Body of pancreas (tissue), 4 donors: ENCODE data around the gene GCDH. TPM values are rescaled to one million over a fixed set of nuclear protein-coding genes. Genes with fewer than 3 reads are reported as not detected.

Experiments
- ATAC-seq: fragments of 150-250 bp; one replicate; pipeline ENCODE4 v1.9.1; 2016
- DNase-seq, 4 donors: peaks; one replicate each; pipeline ENCODE4 v3.0.0-alpha.2; 2019
- H3K27ac ChIP-seq, 4 donors: fragments of 200-600 bp; sonication (generic); 1 replicate in 3 of 4; 2 replicates in 1 of 4; pipeline versions ENCODE4 v1.5.1 to v1.6.1; 2016 to 2019; ENCODE audit warnings: mild to moderate bottlenecking in 1 of 4, mixed read lengths in 1 of 4, moderate library complexity in 1 of 4
- H3K27me3 ChIP-seq, 2 donors: fragments of 200-600 bp; sonication (generic); one replicate each; pipeline ENCODE4 v1.6.0; 2016; ENCODE audit warnings: mild to moderate bottlenecking in 1 of 2
- H3K36me3 ChIP-seq, 2 donors: fragments of 200-600 bp; sonication (generic); replicated peaks in 1 of 2; 2 replicates each; pipeline ENCODE4 v1.5.1; 2016; ENCODE audit warnings: low read depth in 2 of 2; ENCODE audit not compliant: insufficient read depth in 1 of 2
- H3K4me1 ChIP-seq: fragments of 200-600 bp; sonication (generic); one replicate; pipeline ENCODE4 v1.6.0; 2016
- H3K4me3 ChIP-seq, 2 donors: fragments of 200-600 bp; sonication (generic); 1 replicate in 1 of 2; 2 replicates in 1 of 2; pipeline ENCODE4 v1.5.1; 2016 to 2019
- H3K9me3 ChIP-seq, 3 donors: fragments of 200-600 bp; sonication (generic); 1 replicate in 2 of 3; 2 replicates in 1 of 3; pipeline ENCODE4 v1.5.1; 2016
- POLR2A ChIP-seq, 3 donors: fragments of 450-650 bp; IDR thresholded peaks; one replicate each; pipeline ENCODE4 v1.6.1; 2016; ENCODE audit warnings: antibody characterized with exemption in 3 of 3, mild to moderate bottlenecking in 2 of 3
- WGBS, 2 donors: methylation state at CpG; one replicate each; pipeline ENCODE4 v1.1.5; 2017; 5-methylcytosine and 5-hydroxymethylcytosine counted together
- intact Hi-C: fragments of 100-400 bp; cut with DNase I; formaldehyde crosslinking; loops from one replicate; pipeline ENCODE4 v1.15.1; 2023
- total RNA-seq, 2 donors: library from RNA; depleted of rRNA; stranded (reverse); fragments of >200 nt; gene quantifications; one replicate each; pipeline ENCODE4 v1.1.0, GENCODE V29; 2016
- TF ChIP-seq, protein P1 (sequence below), 7 experiments: fragments of 450-650 bp in 4 of 7; fragments of 200-600 bp in 3 of 7; sonication (generic) in 3 of 7; IDR thresholded peaks; one replicate each; pipeline ENCODE4 v1.5.1; 2016 to 2019; ENCODE audit warnings: antibody characterized with exemption in 7 of 7

GCDH gene
- total RNA-seq, 2 donors from 2014 or later: 17.4 to 57.7 TPM

DNA sequence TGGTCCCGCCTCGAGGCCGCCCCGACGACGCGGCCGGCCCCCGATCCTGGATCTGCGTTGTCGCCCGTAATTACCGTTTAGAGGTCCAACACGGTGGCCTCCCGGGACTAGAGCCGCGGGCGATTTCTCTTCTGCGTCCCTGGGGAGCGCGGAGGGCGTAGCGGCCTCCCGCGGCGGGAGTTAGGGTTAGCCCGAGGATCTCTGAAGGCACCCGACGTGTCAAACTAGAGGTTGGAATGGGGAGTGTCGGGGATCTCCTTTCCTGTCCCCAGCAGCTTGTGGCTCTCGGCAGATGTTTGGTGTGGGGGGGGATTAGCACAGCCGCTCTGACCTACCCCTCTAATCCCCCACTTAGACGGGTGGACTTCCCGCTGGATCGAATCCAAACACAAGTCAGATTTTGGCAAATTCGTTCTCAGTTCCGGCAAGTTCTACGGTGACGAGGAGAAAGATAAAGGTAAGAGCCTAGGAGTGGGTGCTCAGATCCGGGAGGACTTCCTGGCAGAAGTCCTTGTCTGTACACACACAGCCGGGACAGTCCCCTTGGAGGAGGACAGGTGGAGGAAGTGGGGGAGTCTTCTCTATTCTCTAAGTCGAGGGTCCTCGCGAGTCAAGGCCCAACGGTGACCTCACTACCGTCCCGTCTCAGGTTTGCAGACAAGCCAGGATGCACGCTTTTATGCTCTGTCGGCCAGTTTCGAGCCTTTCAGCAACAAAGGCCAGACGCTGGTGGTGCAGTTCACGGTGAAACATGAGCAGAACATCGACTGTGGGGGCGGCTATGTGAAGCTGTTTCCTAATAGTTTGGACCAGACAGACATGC is 48.0 kb downstream of the GCDH start:
- Histone ChIP-seq H3K36me3 (peaks cover 8 to 12% of the 10 kb centered on the region in 2 donors), H3K4me3 (peak overlapping the region; percentile 84 to 99), H3K27me3 (no peaks in the 10 kb centered on the region), H3K4me1 (peaks cover 59% of the 10 kb centered on the region), H3K27ac (peak overlapping the region; percentile 79 to 95 (median 88)), H3K9me3 (no peaks in the 10 kb centered on the region)
- ATAC-seq (peak; percentile 22), DNase-seq (peak; percentile 35 to 52 (median 46))
- intact Hi-C loops: no loop called here
- no peak for TF ChIP-seq POLR2A (IDR thresholded peaks at IDR 0.05)
- TF ChIP-seq, protein P1, sequence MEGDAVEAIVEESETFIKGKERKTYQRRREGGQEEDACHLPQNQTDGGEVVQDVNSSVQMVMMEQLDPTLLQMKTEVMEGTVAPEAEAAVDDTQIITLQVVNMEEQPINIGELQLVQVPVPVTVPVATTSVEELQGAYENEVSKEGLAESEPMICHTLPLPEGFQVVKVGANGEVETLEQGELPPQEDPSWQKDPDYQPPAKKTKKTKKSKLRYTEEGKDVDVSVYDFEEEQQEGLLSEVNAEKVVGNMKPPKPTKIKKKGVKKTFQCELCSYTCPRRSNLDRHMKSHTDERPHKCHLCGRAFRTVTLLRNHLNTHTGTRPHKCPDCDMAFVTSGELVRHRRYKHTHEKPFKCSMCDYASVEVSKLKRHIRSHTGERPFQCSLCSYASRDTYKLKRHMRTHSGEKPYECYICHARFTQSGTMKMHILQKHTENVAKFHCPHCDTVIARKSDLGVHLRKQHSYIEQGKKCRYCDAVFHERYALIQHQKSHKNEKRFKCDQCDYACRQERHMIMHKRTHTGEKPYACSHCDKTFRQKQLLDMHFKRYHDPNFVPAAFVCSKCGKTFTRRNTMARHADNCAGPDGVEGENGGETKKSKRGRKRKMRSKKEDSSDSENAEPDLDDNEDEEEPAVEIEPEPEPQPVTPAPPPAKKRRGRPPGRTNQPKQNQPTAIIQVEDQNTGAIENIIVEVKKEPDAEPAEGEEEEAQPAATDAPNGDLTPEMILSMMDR (IDR thresholded peaks at IDR 0.05): peak in 4 of 7 experiments; percentile 18 to 48 (median 37)
- 0 to 1% methylated on average over 29 to 53 of the region's 54 CpGs for WGBS, 2 donors

DNA sequence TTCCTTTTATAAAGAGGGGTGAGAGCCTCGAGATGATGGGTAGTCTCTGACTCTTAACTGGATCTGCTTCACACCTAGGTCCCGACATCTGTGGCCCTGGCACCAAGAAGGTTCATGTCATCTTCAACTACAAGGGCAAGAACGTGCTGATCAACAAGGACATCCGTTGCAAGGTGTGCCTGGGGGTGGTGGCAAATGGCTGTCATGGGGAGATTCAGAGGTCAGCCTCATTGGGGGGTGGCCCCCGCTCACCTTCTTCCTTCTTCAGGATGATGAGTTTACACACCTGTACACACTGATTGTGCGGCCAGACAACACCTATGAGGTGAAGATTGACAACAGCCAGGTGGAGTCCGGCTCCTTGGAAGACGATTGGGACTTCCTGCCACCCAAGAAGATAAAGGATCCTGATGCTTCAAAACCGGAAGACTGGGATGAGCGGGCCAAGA is 49.0 kb downstream of the GCDH start:
- no peaks in the 10 kb centered on the region for H3K27me3 ChIP-seq
- DNase-seq: no peak
- no peaks in the 10 kb centered on the region for H3K9me3 ChIP-seq
- H3K27ac ChIP-seq: peak overlapping the region in 3 of 4 donors; percentile 85 to 95 (median 92)
- H3K4me3 ChIP-seq: no peak overlapping the region
- intact Hi-C loops: no loop called here
- peaks cover 63% of the 10 kb centered on the region for H3K4me1 ChIP-seq
- no peak for ATAC-seq
- no peak for TF ChIP-seq POLR2A (IDR thresholded peaks at IDR 0.05)
- TF ChIP-seq, protein P1 (IDR thresholded peaks at IDR 0.05): no peak
- WGBS, 2 donors: 21 to 31% methylated on average over 3 to 10 of the region's 10 CpGs
- peaks cover 8 to 12% of the 10 kb centered on the region in 2 donors for H3K36me3 ChIP-seq

DNA sequence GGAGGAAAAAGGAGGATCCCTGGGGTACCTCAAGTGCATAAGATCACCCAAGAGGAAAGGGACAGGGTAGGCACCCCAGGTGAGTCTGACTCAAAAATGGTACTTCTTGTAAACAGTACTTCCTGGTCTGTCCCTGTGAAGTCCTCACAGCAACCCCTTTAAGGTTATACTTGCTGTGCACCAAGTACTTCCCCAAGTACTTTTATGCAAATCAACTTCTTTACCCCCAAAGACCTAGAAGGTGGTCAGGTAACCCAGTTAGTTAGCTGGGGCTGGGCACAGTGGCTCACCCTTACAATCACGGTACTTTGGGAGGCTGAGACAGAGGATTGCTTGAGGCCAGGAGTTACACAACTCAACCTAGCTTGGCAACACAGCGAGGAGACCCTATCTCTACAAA is 49.9 kb downstream of the GCDH start:
- WGBS, 2 donors: 20 to 35% methylated on average over 2 of the region's 2 CpGs
- no peaks in the 10 kb centered on the region for H3K27me3 ChIP-seq
- peaks cover 8 to 12% of the 10 kb centered on the region in 2 donors for H3K36me3 ChIP-seq
- H3K9me3 ChIP-seq: no peaks in the 10 kb centered on the region
- DNase-seq: no peak
- peak overlapping the region in 3 of 4 donors; percentile 20 to 56 (median 33) for H3K27ac ChIP-seq
- no peak for TF ChIP-seq POLR2A (IDR thresholded peaks at IDR 0.05)
- TF ChIP-seq, protein P1 (IDR thresholded peaks at IDR 0.05): no peak
- ATAC-seq: no peak
- H3K4me1 ChIP-seq: peaks cover 63% of the 10 kb centered on the region
- intact Hi-C loops: no loop called here
- no peak overlapping the region for H3K4me3 ChIP-seq

DNA sequence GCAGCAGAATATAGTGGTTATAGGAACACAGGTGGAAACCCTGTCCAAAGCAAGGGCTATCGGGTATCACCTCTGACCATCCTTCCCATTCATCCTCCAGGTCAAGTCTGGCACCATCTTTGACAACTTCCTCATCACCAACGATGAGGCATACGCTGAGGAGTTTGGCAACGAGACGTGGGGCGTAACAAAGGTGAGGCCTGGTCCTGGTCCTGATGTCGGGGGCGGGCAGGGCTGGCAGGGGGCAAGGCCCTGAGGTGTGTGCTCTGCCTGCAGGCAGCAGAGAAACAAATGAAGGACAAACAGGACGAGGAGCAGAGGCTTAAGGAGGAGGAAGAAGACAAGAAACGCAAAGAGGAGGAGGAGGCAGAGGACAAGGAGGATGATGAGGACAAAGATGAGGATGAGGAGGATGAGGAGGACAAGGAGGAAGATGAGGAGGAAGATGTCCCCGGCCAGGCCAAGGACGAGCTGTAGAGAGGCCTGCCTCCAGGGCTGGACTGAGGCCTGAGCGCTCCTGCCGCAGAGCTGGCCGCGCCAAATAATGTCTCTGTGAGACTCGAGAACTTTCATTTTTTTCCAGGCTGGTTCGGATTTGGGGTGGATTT is 52.6 kb downstream of the GCDH start:
- H3K9me3 ChIP-seq: no peaks in the 10 kb centered on the region
- WGBS, 2 donors: 55 to 75% methylated on average over 18 of the region's 18 CpGs
- H3K4me1 ChIP-seq: peaks cover 74% of the 10 kb centered on the region
- DNase-seq: no peak
- no peaks in the 10 kb centered on the region for H3K27me3 ChIP-seq
- no peak overlapping the region for H3K4me3 ChIP-seq
- H3K27ac ChIP-seq: peak overlapping the region in 2 of 4 donors; percentile 4 to 24
- no peak for TF ChIP-seq POLR2A (IDR thresholded peaks at IDR 0.05)
- TF ChIP-seq, protein P1 (IDR thresholded peaks at IDR 0.05): no peak
- ATAC-seq: no peak
- peaks cover 10 to 18% of the 10 kb centered on the region in 2 donors for H3K36me3 ChIP-seq
- intact Hi-C loops: no loop called here
